Measurements from ENCODE around the gene SOX4.

The SOX4 gene

DNA sequence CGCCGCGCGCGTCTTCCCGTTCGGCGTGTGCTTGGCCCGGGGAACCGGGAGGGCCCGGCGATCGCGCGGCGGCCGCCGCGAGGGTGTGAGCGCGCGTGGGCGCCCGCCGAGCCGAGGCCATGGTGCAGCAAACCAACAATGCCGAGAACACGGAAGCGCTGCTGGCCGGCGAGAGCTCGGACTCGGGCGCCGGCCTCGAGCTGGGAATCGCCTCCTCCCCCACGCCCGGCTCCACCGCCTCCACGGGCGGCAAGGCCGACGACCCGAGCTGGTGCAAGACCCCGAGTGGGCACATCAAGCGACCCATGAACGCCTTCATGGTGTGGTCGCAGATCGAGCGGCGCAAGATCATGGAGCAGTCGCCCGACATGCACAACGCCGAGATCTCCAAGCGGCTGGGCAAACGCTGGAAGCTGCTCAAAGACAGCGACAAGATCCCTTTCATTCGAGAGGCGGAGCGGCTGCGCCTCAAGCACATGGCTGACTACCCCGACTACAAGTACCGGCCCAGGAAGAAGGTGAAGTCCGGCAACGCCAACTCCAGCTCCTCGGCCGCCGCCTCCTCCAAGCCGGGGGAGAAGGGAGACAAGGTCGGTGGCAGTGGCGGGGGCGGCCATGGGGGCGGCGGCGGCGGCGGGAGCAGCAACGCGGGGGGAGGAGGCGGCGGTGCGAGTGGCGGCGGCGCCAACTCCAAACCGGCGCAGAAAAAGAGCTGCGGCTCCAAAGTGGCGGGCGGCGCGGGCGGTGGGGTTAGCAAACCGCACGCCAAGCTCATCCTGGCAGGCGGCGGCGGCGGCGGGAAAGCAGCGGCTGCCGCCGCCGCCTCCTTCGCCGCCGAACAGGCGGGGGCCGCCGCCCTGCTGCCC lies 1.1 kb downstream of the SOX4 start:
- DNase-seq = peak; percentile 56

DNA sequence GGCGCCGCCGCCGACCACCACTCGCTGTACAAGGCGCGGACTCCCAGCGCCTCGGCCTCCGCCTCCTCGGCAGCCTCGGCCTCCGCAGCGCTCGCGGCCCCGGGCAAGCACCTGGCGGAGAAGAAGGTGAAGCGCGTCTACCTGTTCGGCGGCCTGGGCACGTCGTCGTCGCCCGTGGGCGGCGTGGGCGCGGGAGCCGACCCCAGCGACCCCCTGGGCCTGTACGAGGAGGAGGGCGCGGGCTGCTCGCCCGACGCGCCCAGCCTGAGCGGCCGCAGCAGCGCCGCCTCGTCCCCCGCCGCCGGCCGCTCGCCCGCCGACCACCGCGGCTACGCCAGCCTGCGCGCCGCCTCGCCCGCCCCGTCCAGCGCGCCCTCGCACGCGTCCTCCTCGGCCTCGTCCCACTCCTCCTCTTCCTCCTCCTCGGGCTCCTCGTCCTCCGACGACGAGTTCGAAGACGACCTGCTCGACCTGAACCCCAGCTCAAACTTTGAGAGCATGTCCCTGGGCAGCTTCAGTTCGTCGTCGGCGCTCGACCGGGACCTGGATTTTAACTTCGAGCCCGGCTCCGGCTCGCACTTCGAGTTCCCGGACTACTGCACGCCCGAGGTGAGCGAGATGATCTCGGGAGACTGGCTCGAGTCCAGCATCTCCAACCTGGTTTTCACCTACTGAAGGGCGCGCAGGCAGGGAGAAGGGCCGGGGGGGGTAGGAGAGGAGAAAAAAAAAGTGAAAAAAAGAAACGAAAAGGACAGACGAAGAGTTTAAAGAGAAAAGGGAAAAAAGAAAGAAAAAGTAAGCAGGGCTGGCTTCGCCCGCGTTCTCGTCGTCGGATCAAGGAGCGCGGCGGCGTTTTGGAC lies 2.0 kb downstream of the SOX4 start:
- no peak for DNase-seq

DNA sequence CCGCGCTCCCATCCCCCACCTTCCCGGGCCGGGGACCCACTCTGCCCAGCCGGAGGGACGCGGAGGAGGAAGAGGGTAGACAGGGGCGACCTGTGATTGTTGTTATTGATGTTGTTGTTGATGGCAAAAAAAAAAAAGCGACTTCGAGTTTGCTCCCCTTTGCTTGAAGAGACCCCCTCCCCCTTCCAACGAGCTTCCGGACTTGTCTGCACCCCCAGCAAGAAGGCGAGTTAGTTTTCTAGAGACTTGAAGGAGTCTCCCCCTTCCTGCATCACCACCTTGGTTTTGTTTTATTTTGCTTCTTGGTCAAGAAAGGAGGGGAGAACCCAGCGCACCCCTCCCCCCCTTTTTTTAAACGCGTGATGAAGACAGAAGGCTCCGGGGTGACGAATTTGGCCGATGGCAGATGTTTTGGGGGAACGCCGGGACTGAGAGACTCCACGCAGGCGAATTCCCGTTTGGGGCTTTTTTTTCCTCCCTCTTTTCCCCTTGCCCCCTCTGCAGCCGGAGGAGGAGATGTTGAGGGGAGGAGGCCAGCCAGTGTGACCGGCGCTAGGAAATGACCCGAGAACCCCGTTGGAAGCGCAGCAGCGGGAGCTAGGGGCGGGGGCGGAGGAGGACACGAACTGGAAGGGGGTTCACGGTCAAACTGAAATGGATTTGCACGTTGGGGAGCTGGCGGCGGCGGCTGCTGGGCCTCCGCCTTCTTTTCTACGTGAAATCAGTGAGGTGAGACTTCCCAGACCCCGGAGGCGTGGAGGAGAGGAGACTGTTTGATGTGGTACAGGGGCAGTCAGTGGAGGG lies 2.8 kb downstream of the SOX4 start:
- no peak for DNase-seq

DNA sequence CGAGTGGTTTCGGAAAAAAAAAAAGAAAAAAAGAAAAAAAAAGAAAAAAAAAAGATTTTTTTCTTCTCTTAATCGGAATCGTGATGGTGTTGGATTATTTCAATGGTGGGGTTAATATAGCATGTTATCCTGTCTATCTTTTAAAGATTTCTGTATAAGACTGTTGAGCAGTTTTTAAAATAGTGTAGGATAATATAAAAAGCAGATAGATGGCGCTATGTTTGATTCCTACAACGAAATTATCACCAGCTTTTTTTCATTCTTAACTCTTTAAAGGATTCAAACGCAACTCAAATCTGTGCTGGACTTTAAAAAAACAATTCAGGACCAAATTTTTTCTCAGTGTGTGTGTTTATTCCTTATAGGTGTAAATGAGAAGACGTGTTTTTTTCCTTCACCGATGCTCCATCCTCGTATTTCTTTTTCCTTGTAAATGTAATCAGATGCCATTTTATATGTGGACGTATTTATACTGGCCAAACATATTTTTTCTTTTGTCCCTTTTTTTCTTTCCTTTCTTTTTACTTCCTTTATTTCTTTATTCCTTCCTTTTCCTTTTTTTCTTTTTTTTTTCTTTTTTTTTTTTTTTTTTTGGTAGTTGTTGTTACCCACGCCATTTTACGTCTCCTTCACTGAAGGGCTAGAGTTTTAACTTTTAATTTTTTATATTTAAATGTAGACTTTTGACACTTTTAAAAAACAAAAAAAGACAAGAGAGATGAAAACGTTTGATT lies 3.6 kb downstream of the SOX4 start:
- peak; percentile 54 for DNase-seq

DNA sequence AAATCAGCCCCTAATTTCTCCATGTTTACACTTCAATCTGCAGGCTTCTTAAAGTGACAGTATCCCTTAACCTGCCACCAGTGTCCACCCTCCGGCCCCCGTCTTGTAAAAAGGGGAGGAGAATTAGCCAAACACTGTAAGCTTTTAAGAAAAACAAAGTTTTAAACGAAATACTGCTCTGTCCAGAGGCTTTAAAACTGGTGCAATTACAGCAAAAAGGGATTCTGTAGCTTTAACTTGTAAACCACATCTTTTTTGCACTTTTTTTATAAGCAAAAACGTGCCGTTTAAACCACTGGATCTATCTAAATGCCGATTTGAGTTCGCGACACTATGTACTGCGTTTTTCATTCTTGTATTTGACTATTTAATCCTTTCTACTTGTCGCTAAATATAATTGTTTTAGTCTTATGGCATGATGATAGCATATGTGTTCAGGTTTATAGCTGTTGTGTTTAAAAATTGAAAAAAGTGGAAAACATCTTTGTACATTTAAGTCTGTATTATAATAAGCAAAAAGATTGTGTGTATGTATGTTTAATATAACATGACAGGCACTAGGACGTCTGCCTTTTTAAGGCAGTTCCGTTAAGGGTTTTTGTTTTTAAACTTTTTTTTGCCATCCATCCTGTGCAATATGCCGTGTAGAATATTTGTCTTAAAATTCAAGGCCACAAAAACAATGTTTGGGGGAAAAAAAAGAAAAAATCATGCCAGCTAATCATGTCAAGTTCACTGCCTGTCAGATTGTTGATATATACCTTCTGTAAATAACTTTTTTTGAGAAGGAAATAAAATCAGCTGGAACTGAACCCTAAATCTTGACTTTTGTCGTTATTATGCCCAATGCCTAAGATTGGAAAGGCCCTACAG lies 4.5 kb downstream of the SOX4 start:
- DNase-seq = no peak

DNA sequence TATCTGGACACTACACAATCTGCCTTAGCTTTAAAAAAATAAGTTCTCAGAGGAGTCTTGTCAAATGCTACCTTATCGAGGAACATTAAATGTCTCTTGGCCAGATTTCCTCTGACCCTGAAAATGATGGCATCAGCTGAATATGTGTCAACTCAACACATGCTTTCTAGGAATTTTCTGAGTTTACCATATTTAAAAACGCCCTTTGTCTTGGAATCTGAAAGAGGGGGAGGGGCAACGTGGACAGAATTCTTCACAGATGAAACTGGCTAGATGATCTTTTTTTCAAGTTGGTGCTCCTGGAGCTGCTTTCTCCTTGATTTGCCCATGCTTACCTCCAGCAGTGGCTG lies 5.1 kb downstream of the SOX4 start:
- DNase-seq = no peak

DNA sequence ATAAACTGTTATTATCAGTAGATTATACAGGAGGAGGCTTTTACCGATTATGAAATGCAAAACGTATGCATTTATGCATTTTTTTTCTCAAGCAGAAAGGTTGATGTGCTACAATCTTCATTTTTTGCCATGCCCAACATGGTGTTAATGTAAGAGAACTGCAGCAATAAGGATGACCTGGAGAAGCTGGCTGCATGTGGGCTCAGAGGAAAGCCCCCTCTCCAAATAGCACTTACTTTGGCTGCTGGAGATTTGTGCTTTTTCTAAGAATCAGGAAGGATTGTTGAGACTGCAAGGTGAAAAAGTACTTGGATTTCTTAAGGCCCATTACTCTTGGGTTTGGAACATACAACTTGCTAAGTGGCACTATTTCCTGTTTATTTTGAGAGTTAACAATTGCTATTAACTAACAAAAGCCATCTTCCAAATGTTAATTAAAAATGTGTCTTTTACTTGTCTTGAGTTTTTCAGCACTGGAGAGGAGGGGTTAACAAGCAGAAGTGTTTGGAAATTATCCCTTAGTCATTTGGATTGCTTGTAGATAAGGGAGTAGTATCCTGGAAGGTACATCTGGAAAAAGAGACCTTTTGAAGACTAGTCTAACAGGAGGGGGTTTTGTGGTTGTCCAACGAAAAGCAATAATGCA lies 5.6 kb downstream of the SOX4 start:
- DNase-seq = no peak

DNA sequence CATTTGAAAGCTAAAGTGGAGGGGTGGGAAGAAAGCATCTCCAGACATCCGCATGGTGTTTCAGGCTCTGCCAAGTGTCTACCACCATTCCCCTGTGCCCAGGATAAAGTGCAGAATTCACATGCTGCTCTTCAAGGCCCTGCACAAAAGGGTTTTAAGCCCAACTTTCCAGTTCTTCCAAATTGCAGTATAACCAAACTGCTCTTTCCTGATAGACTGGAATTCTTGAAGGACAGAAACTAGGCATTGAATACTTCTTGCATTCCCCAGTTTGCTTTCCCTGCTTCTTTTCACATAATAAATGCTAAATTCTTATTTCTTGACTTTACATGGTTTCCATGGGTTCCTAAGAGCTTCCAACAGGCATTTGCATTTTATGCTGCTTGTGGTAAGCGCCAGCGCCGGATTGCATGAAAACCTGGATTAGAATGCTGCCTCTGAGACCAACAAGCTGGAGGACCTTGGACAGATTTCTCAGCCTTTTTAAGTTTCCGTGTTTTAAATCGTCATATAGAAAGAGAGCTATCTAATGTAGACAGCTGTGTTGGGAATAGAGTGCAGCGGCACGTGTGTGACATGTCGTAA lies 7.9 kb downstream of the SOX4 start:
- DNase-seq = no peak

DNA sequence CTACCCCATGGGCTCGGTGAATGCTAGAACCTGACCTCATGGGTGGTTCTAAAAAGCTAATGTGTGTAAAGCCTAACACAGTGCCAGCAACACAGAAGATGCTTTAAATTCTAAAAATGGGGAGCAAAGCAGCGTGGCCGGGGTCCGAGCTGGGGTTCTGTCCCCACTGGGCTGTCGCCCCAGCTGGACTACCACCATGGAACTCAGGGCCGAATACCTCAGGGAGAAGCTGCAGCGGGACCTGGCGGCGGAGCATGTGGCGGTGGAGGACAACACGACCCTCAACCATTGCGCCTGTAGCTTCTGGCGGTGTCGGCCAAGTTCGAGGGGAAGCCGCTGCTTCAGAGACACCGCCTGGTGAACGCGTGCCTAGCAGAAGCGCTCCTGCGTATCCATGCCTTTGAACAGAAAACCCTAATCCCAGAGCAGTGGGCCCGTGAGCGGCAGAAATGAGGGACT lies 8.4 kb downstream of the SOX4 start:
- no peak for DNase-seq

DNA sequence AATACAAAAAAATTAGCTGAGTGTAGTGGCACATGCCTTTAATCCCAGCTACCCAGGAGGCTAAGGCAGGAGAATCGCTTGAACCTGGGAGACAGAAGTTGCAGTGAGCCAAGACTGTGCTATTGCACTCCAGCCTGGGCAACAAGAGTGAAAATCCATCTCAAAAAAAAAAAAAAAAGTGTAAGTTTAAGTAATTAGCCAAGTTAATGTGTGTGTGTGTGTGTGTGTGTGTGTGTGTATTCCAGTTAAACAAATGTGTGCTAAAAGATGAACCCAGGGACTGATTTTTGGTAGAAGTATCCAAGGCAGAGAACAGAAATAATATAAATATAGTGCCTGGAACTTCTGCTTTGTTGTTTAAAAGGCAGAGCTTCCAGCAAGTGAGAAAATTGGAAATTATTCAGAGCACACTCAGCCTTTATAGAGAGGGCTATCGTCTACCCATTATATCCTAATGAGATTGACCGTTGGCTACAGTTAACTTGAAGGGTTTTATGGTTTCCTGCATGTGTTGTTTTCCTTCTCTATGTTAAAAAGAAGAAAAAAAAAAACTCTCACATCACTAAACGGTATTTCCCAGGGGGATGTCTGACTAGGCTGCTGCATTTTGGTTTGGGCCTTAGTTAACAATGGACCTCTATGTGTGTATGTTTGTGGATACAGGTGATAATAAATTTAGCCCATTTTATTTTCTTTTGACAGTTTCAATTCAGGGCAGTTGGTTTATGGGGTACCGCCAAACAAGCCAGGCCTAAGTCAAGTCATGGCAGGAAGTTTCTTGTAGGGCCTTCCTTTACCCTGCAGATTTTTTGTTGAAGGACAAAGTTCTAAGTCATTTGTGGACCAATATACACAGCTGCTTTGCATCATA lies 9.8 kb downstream of the SOX4 start:
- DNase-seq = no peak

DNA sequence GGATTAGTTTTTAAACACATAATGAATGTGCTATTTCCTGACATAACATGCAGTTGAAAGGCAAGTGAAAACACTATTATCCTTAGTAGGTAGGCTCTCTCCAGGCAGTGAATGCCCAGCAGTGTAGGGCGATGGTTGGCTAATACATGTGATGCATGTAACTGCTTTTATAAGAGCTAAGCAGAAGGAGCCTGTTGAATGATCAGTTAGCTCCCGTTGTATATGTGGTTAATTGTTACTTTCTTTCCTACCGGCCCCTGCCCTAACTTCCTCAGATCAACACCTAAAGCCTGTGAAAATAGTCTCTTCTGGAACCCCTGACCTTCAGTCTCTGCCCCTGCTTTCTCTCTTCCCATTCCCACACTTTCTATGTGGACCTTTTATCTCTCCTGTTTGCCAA lies 10.5 kb downstream of the SOX4 start:
- no peak for DNase-seq

DNA sequence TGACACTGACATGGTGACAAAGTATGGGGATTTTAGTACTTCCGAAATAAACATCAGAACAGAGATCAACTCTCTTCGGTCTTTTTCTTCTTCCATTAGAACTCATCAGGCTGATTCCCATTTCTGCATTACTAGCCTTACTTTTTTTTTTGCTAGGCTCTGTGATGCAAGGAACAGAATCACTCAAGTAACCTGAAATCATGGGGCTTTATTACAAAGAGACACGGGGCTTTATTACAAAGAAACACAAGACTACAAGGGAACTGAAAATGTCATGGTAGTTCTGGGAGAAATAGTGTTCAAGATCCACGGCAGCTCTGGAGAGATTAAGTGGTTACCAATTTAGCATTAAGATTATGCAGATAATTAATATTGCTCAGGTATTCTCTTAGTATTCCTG lies 11.6 kb downstream of the SOX4 start:
- DNase-seq = no peak

DNA sequence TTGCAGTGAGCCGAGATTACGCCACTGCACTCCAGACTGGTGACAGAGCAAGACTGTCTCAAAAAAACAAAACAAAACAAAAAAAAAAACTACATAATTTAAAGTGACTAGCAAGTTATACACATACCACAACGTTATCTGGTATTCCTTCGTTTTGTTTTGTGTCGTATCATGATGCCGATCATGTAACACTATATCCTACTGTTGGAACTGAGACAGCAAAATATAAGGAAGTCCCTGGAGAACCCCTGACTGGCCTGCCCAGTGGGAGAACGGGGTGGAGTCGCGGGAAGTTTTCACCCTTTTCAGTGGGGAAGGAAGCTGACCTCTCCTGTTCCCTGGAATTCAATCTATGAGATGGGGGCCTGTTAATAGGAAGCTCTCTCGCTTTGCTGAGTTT lies 15.1 kb downstream of the SOX4 start:
- no peak for DNase-seq

DNA sequence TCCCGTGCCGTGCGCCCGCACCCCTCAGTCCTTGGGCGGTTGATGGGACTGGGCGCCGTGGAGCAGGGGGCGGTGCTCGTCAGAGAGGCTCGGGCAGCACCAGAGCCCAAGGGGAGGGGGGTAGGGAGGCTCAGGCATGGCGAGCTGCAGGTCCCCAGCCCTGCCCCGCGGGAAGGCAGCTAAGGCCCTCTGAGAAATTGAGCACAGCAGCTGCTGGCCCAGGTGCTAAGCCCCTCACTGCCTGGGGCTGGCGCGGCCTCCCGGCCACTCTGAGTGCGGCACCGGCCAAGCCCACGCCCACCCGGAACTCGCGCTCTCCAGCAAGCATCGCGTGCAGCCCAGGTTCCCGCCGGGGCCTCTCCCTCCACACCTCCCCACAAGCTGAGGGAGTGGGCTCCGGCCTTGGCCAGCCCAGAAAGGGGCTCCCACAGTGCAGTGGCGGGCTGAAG lies 16.4 kb downstream of the SOX4 start:
- no peak for DNase-seq

DNA sequence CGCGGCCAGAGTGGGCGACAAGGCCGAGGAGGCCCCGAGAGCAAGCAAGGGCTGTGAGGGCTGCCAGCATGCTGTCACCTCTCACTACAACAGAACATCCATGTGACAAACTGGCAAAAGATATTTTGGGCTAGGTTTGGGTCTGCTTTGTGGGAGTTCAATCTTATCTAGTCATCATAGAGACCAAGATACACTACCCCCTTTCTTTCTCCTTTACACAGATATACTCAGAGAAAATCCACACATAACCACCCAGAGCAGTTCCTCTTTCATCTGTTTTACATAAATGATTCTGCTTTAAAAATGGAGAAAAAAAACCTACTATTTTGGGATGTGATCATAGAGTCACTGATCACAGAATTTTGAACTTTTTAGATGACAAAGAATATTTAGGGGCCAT lies 16.8 kb downstream of the SOX4 start:
- DNase-seq = no peak

DNA sequence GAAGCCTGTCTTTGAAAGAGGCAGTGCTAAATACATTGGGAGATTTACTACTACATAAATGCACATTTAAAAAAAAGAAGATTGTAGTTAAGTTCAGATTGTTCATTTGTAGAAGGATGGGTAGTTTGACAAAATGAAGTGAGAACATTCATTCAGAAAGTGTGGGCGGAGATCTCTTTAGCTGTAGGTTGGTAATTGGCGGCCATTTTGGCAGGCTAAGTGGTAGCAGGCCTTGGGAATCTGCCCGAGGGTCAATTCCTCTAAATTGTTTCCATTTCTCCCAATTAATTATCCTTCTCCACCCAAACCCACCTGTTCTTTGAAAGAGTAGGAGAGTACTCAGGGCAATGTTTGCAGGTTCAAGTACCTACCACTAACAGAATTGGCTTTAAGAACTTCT lies 17.9 kb downstream of the SOX4 start:
- DNase-seq = no peak

DNA sequence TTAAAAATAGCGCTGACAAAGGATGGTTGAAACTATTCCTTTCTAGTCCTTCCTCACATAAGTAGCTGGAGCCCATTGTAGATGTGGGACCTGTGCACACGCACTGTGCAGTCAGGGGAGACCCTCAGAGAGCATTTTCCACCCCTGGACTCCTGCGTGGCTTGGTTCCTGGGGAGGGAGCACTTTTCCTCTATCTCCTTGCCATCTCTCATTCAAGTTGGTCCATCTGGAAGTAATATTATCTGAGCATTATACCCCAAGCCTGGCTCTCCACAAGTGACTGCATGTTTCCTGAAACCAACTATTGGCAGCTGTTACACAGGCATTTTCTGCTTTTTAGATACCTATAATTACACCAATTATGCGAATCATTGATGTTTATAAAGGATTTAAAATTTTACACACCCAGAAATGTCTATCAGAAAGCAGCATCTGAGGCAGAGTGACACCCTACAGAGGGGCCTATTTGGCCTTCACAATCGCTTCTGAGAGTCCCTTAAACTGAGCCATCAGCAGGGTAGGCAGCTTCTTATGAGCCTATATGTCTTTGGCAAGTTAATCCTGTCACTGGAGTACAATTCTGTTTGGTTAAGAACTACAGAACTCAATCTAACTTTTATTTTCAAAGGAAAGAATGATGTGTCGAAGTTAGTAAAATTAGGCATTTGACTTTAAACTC lies 18.7 kb downstream of the SOX4 start:
- no peak for DNase-seq

DNA sequence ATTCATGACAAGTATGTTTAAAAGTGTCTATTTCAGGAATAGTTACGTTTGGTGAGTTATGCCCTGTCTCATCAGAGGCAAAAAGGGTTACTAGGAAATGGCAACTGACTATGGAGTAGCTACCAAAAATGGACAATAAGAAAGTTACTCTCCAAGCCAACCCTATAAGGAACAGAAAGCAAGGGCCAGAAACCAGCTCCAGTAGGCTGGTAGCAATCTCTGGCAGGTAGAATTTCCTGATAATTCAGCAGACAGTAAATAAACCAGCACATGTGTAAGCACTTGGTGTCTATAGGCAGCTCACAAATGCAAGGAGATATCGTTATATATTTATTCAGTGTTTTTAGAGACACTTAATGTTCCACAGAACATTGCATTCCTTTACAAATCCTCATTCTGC lies 20.3 kb downstream of the SOX4 start:
- DNase-seq = no peak

DNA sequence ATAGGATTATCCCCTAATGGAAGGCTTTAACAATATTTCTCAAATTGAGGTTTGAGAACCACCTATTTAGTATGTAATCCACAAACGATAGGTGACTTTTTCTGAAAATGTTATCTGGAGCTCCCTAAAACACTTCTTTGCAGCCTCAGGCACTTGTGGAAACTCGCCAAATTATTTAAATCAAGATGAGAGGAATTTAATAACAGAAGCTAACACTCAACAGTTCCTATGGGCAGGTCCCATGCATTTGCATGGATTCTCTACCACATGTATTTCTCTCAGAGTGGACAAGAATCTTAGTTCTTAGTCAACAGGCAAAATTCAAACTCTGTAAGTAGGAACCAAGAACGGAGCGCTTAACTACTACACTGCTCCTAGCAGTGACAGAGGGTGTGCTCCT lies 20.7 kb downstream of the SOX4 start:
- no peak for DNase-seq

Measured in hematopoietic multipotent progenitor cell treated with erythropoietin and hydrocortisone succinate and interleukin-3 and kit ligand, for 8 days (in vitro differentiated cells).